HEK293 (cell line): Measurements from ENCODE around the gene SORCS3.

Source experiments
- CTCF ChIA-PET: fragments of 350-600 bp; formaldehyde crosslinking; extraction: SDS; loops from one replicate; lab custom pipeline; 2021; ENCODE audit warnings: antibody characterized with exemption; lab: Yijun Ruan, JAX
- POLR2A ChIA-PET: fragments of 300-600 bp; formaldehyde crosslinking; extraction: SDS; loops from one replicate; lab custom pipeline; 2020; ENCODE audit warnings: antibody characterized with exemption, inconsistent platforms; lab: Yijun Ruan, JAX
- H3K27ac ChIP-seq: fragments of 200-500 bp; sonication (Bioruptor generic); 2 replicates; pipeline ENCODE4 v1.5.1; 2014; ENCODE audit warnings: low read depth, low read length, control low read depth, inconsistent platforms; ENCODE audit errors: extremely low read depth
- H3K36me3 ChIP-seq, 2 experiments: fragments of 200-500 bp in 1 of 2; sonication (Bioruptor generic) in 1 of 2; 1 replicate in 1 of 2; 2 replicates in 1 of 2; pipeline ENCODE4 v1.5.1; 2014 to 2017; ENCODE audit warnings: inconsistent platforms in 2 of 2, low read length in 2 of 2; ENCODE audit not compliant: control insufficient read depth in 2 of 2, insufficient read depth in 1 of 2
- H3K4me1 ChIP-seq: fragments of 200-500 bp; sonication (Bioruptor generic); 2 replicates; pipeline ENCODE4 v1.5.1; 2014; ENCODE audit warnings: mild to moderate bottlenecking, low read length, inconsistent platforms; ENCODE audit not compliant: control insufficient read depth, insufficient read depth
- H3K4me3 ChIP-seq: 2 replicates; pipeline ENCODE4 v1.5.1; 2011; ENCODE audit warnings: low read depth, mild to moderate bottlenecking, control low read depth, low read length, moderate library complexity
- H3K9me3 ChIP-seq: fragments of 200-500 bp; sonication (Bioruptor generic); 2 replicates; pipeline ENCODE4 v1.5.1; 2014; ENCODE audit warnings: low read depth, low read length, inconsistent platforms; ENCODE audit not compliant: control insufficient read depth, insufficient read depth
- GFI1B ChIP-seq: fragments of 450-650 bp; formaldehyde crosslinking; IDR thresholded peaks from 2 replicates; pipeline ENCODE4 v1.5.1; 2016; ENCODE audit warnings: missing biosample characterization, missing genetic modification characterization
- HOXA7 ChIP-seq: sonication (generic); formaldehyde crosslinking; IDR thresholded peaks from 2 replicates; pipeline ENCODE4 v1.8.1; 2022; ENCODE audit warnings: missing genetic modification reagents, borderline replicate concordance
- SETDB1 ChIP-seq: IDR thresholded peaks from one replicate; pipeline ENCODE4 v1.6.1; 2017; ENCODE audit warnings: mild to moderate bottlenecking, low read length, moderate library complexity, mixed read lengths; ENCODE audit not compliant: insufficient read length
- SP2 ChIP-seq: fragments of 450-650 bp; formaldehyde crosslinking; IDR thresholded peaks from 2 replicates; pipeline ENCODE4 v1.5.1; 2016; ENCODE audit warnings: missing biosample characterization, missing genetic modification characterization
- TSHZ1 ChIP-seq: fragments of 450-650 bp; formaldehyde crosslinking; IDR thresholded peaks from 2 replicates; pipeline ENCODE4 v1.5.1; 2016; ENCODE audit warnings: missing biosample characterization, missing genetic modification characterization, borderline replicate concordance
- ZNF175 ChIP-seq: fragments of 450-650 bp; formaldehyde crosslinking; IDR thresholded peaks from 2 replicates; pipeline ENCODE4 v1.5.1; 2016; ENCODE audit warnings: missing biosample characterization, missing genetic modification characterization
- ZNF416 ChIP-seq: fragments of 450-650 bp; formaldehyde crosslinking; IDR thresholded peaks from 2 replicates; pipeline ENCODE4 v1.5.1; 2016; ENCODE audit warnings: missing biosample characterization, missing genetic modification characterization
- ZNF488 ChIP-seq: fragments of 450-650 bp; formaldehyde crosslinking; IDR thresholded peaks from 2 replicates; pipeline ENCODE4 v1.5.1; 2016; ENCODE audit warnings: missing biosample characterization, missing genetic modification characterization
- ZNF580 ChIP-seq: fragments of 450-650 bp; formaldehyde crosslinking; IDR thresholded peaks from 2 replicates; pipeline ENCODE4 v1.5.1; 2016; ENCODE audit warnings: missing biosample characterization, missing genetic modification characterization
- ZNF692 ChIP-seq: fragments of 450-650 bp; formaldehyde crosslinking; IDR thresholded peaks from 2 replicates; pipeline ENCODE4 v1.5.1; 2016; ENCODE audit warnings: missing biosample characterization, missing genetic modification characterization
- ZSCAN5A ChIP-seq: fragments of 450-650 bp; formaldehyde crosslinking; IDR thresholded peaks from 2 replicates; pipeline ENCODE4 v1.5.1; 2016; ENCODE audit warnings: missing biosample characterization, missing genetic modification characterization

Gene SORCS3

GRCh38 chr10:104938031-104938430 lies 296.9 kb downstream of the SORCS3 start:
- no peak overlapping the region for H3K27ac ChIP-seq
- TF ChIP-seq SETDB1 = no peak
- TF ChIP-seq, all 188 proteins: peak for 0
- Histone ChIP-seq H3K4me3 (no peak overlapping the region), H3K4me1 (no peaks in the 10 kb centered on the region), H3K9me3 (no peaks in the 10 kb centered on the region), H3K36me3 (no peaks in the 10 kb centered on the region)
- ChIA-PET POLR2A (no interaction called here), CTCF (no interaction called here)

- Histone ChIP-seq H3K4me1 (no peaks in the 10 kb centered on the region), H3K36me3 (no peaks in the 10 kb centered on the region), H3K4me3 (no peak overlapping the region), H3K9me3 (no peaks in the 10 kb centered on the region), H3K27ac (no peak overlapping the region)
- ChIA-PET CTCF (no interaction called here), POLR2A (no interaction called here)
- TF ChIP-seq HOXA7 (CRISPR knock-in tag) (no peak), SP2 (no peak), ZNF692 (tag by site-specific recombination) (no peak), ZSCAN5A (no peak), ZNF580 (tag by site-specific recombination) (no peak), GFI1B (tag by site-specific recombination) (no peak), ZNF488 (tag by site-specific recombination) (no peak)
These were observed 300.6 kb downstream of the SORCS3 start for GRCh38 chr10:104941662-104942061.

- H3K4me1 ChIP-seq = no peaks in the 10 kb centered on the region
These were observed 306.2 kb downstream of the SORCS3 start for GRCh38 chr10:104947314-104947713.

More at GRCh38 chr10:104947314-104947713, 306.2 kb downstream of the SORCS3 start:
- Histone ChIP-seq H3K27ac (no peak overlapping the region), H3K9me3 (no peaks in the 10 kb centered on the region), H3K36me3 (no peaks in the 10 kb centered on the region), H3K4me3 (no peak overlapping the region)
- ChIA-PET CTCF (no interaction called here), POLR2A (no interaction called here)
- TF ChIP-seq ZNF416 (tag by site-specific recombination) (no peak), ZNF175 (tag by site-specific recombination) (no peak), SP2 (no peak), TSHZ1 (tag by site-specific recombination) (no peak)
